Stomach smooth muscle (tissue), 2 donors: ENCODE measurements around the gene SPINT2.
"Not testable (repeated sequence)": the region's sequence is repeated elsewhere in the genome, so short reads cannot be mapped to it uniquely, and the experiment has no call there.

Source experiments
- H3K27ac ChIP-seq: one replicate; pipeline ENCODE4 v1.7.0; 2013; ENCODE audit warnings: mild to moderate bottlenecking, low read length, inconsistent platforms
- H3K27me3 ChIP-seq, 2 donors: one replicate each; pipeline ENCODE4 v1.7.0; 2013; ENCODE audit warnings: low read length in 2 of 2; ENCODE audit not compliant: insufficient read depth in 2 of 2, control insufficient read depth in 1 of 2
- H3K36me3 ChIP-seq, 2 donors: one replicate each; pipeline ENCODE4 v1.7.0; 2013; ENCODE audit warnings: low read length in 2 of 2; ENCODE audit not compliant: control insufficient read depth in 2 of 2, insufficient read depth in 2 of 2
- H3K4me1 ChIP-seq: one replicate; pipeline ENCODE4 v1.7.0; 2013; ENCODE audit warnings: low read length; ENCODE audit not compliant: control insufficient read depth, insufficient read depth
- H3K4me3 ChIP-seq, 2 donors: one replicate each; pipeline ENCODE4 v1.7.0; 2013; ENCODE audit warnings: low read length in 2 of 2
- H3K9ac ChIP-seq, 2 donors: one replicate each; pipeline ENCODE4 v1.7.0; 2013; ENCODE audit warnings: low read length in 2 of 2, mild to moderate bottlenecking in 1 of 2
- H3K9me3 ChIP-seq, 2 donors: one replicate each; pipeline ENCODE4 v1.7.0; 2013; ENCODE audit warnings: low read length in 2 of 2; ENCODE audit not compliant: control insufficient read depth in 2 of 2
- donor health status: healthy.
- donor health status: Pancreatic carcinoma.

The SPINT2 gene

DNA sequence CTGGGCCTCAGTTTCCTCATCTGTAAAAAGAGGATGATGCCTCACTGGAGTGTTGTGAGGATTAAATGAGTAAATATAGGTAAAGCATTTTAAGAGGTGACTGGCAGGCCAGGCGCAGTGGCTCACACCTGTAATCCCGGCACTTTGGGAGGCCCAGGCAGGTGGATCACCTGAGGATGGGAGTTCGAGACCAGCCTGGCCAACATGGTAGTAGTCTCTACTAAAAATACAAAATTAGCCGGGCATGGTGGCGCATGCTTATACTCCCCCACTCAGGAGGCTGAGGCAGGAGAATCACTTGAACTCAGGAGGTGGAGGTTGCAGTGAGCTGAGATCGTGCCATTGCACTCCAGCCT lies 39.5 kb upstream of the SPINT2 start:
- Histone ChIP-seq H3K4me1 (peaks cover 18% of the 10 kb centered on the region), H3K27me3 (peaks cover 50 to 70% of the 10 kb centered on the region in 2 donors)
- not testable (repeated sequence) for H3K9ac ChIP-seq, H3K36me3 ChIP-seq, H3K27ac ChIP-seq, H3K4me3 ChIP-seq, H3K9me3 ChIP-seq

DNA sequence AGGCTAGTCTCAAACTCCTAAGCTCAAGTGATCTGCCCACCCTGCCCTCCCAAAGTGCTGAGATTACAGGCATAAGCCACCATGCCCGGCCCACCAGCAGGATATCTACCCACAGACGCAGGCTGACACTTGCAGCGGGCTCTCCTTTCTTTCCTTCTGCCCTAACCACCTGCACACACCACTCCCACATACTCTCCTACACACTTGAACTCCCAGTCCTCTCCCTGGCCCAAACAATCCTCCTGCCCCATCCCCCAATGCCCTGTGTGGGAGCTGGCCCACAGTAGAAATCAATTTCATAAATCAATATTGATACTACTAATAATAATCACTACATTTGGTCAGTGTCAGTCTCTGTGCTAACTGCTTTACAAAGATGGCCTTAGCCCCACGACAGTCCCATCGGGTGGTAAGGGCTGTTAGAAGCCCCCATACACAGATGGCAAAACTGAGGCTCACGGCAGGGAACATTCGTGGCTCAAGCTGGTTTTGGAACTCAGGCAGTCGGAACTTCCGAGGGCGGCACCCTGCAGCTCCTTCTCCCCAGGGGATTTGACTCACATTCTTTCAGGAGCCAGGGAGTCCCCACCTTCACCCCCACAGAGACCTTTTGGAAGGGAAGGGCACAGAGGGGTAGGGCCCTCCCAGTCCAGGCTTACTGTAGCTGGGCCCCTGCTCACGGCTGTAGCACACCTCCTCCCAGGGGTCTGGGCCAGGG lies 36.9 kb upstream of the SPINT2 start:
- Histone ChIP-seq H3K4me1 (peaks cover 18% of the 10 kb centered on the region), H3K27ac (no peak overlapping the region), H3K4me3 (no peak overlapping the region), H3K9me3 (no peaks in the 10 kb centered on the region), H3K9ac (no peak overlapping the region), H3K36me3 (no peaks in the 10 kb centered on the region), H3K27me3 (peaks cover 58 to 71% of the 10 kb centered on the region in 2 donors)

DNA sequence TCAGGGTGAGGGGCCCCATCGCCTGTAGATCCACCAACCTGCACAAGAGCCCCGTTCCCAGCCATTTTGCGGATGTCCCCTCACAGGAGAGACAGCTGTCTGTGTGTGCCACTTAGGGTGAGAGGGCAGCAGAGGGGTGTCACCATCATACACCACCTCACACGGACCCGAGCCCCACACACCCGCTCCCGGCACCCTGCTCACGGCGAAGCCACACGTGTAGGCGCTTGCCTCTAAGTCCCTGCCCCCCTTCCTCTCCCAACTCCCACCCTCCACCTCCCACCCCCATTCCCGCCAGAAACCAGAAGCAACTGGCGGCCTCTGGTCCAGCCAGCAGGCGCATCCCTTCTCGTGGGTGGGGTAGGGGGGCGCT lies 36.4 kb upstream of the SPINT2 start:
- H3K9ac ChIP-seq, result no peak overlapping the region
- no peak overlapping the region for H3K27ac ChIP-seq
- peaks cover 18% of the 10 kb centered on the region for H3K4me1 ChIP-seq
- peaks cover 54 to 65% of the 10 kb centered on the region in 2 donors for H3K27me3 ChIP-seq
- no peaks in the 10 kb centered on the region for H3K36me3 ChIP-seq
- H3K4me3 ChIP-seq, result no peak overlapping the region
- no peaks in the 10 kb centered on the region for H3K9me3 ChIP-seq

DNA sequence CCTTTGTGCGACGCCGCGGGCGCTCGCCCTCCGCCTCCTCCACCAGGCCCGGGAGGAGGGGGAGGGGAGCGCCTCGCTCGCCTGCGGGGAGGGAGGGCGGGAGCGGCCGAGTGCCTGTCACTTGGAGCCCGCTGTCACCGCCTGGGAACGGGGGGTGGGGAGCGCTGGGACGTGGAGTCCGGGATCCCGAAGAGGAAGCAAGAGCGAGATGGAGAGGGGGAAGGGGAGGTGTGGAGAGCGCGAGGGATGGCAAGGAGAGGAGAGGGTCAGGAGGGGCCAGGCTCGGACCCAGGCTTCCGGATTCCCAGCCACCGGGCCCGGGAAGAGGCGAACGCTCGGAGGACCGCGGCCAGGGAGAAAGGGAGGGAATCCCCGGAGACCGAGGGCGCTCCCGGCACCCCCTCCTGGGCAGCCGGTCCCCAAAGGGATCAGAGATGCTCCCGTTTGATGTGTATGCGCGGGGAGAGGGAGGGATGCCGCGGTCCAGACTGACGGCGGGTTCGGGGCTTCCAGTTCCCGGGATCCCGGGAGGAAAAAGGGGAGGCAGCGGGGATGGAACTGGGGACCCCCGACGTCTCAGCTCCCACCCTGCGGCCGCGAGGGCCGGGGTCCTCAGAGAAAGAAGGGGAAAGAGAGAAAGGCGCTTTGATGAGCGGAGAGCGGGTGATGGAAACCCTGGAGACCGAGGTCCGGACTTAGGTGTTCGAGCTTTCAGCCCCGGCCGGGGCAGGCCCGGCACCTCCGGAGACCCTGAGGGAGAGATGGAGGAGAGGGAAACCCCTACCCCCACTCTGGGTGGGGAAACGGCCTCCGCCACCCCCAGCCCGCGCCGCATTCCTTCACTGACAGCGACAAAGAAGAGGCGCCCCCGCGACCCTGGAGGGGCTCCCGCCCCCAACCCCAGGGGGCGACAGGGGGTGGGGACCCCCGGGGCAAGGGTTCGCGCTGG lies 35.6 kb upstream of the SPINT2 start:
- Histone ChIP-seq H3K9me3 (no peaks in the 10 kb centered on the region), H3K9ac (no peak overlapping the region), H3K27ac (no peak overlapping the region), H3K4me1 (peaks cover 18% of the 10 kb centered on the region), H3K4me3 (no peak overlapping the region), H3K36me3 (no peaks in the 10 kb centered on the region), H3K27me3 (peaks cover 50 to 58% of the 10 kb centered on the region in 2 donors)

DNA sequence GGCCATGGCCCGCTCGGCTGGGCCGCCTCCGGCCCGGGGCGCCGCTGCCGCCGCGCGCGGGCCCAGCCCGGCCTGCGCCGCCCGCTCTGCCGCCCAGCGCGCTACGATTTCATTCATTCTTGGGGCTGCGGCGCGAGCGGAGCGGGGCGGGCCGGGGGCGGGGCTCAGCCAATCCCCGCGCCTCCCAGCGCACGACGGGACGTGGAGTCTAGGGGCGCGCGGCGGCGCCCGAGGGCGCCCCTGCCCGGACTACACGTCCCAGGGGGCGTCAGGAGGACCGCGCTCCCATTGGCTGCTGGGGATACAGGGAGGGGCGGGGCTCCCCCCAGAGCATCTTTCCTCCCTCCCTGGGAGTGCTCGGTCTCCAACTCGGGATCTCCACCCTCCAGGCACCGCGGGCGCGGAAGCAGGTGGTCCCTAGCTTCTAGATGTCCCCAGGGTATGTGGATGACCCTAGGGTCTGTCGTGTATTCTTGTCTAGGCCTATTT lies 34.7 kb upstream of the SPINT2 start:
- Histone ChIP-seq H3K4me3 (no peak overlapping the region), H3K27ac (no peak overlapping the region), H3K4me1 (peaks cover 10% of the 10 kb centered on the region), H3K9me3 (no peaks in the 10 kb centered on the region), H3K27me3 (peaks cover 49% of the 10 kb centered on the region in 2 donors), H3K36me3 (no peaks in the 10 kb centered on the region), H3K9ac (no peak overlapping the region)

DNA sequence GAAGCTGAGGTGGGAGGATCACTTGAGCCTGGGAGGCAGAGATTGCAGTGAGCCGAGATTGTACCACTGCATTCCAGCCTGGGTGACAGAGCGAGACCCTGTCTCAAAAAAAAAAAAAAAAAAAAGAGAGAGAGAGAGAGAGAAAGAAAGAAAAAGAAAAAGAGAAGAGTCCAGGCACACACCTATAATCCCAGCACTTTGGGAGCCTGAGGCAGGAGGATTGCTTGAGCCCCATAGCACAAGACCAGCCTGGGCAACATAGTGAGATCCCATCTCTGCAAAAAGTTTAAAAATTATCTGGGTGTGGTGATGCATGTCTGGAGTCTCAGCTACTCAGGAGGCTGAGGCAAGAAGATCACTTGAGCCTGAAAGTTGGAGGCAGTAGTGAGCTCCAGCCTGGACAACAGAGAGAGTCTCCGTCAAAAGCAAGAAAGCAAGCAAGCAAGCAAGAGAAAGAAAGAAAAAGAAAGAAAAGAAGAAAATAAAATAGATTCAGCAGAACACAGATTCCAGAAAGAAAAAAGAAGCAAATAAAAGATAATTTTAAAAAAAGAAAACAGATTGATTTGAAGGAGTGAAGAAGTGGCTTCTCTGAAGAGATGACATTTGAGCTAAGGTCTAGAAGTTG lies 33.8 kb upstream of the SPINT2 start:
- peaks cover 44 to 46% of the 10 kb centered on the region in 2 donors for H3K27me3 ChIP-seq
- H3K4me3 ChIP-seq, H3K36me3 ChIP-seq, H3K27ac ChIP-seq, H3K9me3 ChIP-seq, H3K4me1 ChIP-seq, H3K9ac ChIP-seq: not testable (repeated sequence)

DNA sequence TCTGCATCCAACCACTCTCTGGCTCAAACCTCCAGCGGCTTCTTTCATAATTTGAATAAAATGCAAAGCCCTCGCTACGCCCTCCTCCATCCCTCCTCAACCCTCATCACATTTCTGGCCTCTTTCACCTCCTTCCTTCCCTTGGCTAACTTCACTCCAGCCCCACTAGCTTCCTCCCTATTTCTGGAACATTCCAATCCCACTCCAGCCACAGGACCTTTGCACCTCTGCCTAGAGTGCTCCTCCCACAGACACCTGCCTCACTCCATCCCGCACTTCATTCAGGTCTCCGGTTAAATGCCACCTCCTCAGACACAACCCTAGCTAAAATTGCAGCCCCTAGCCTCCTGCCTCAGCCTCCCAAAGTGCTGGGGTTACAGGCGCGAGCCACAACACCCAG lies 32.5 kb upstream of the SPINT2 start:
- Histone ChIP-seq H3K27ac (no peak overlapping the region), H3K4me1 (peaks cover 10% of the 10 kb centered on the region), H3K36me3 (no peaks in the 10 kb centered on the region), H3K4me3 (no peak overlapping the region), H3K27me3 (peaks cover 34 to 37% of the 10 kb centered on the region in 2 donors), H3K9ac (no peak overlapping the region), H3K9me3 (no peaks in the 10 kb centered on the region)

DNA sequence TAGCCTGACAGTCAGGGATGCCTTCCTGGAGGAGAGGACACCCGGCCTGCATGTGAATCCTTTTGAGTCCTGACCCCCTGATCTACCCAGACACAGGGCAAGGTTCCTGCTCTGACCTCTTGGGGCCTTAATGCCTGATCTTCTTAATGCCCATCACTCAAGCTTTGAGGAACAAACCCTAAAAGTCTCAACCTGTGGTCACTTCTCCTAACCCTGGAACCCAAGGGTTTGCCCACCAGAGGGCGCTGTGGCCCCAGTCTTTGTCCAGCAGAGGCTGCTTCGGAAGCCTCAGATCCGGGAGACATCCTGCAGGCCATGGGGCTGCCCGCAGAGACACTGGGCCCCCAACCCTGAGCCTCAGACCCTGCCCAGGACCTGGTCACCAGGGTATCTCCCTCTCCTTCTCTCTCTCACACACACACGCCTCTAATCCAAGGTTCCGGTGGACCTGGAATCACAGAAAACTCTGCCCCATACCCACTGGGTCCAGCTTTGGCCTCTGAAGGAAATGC lies 30.6 kb upstream of the SPINT2 start:
- Histone ChIP-seq H3K27ac (no peak overlapping the region), H3K9ac (no peak overlapping the region), H3K4me1 (peaks cover 5% of the 10 kb centered on the region), H3K9me3 (no peaks in the 10 kb centered on the region), H3K4me3 (no peak overlapping the region), H3K36me3 (no peaks in the 10 kb centered on the region), H3K27me3 (peaks cover 20 to 24% of the 10 kb centered on the region in 2 donors)

DNA sequence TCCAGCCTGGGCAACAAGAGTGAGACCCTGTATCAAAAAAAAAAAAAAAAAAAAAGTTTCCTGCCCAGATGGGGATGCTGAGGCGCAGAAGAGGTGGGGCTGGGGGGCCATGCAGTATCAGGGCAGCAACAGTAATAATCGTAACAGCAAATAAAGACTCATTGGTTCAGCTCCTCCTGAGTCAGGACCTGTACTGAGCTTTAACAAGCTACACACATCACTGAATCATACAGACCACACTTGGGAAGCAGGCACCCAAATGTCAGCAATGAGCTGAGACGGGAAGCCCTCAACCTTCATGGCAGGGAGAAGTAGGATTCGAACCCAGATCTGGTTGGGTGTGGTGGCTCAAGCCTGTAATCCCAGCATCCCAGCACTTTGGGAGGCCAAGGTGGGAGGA lies 29.8 kb upstream of the SPINT2 start:
- H3K27me3 ChIP-seq, result peaks cover 15 to 22% of the 10 kb centered on the region in 2 donors
- H3K9ac ChIP-seq, result no peak overlapping the region
- no peak overlapping the region for H3K4me3 ChIP-seq
- H3K36me3 ChIP-seq, result no peaks in the 10 kb centered on the region
- H3K27ac ChIP-seq, result no peak overlapping the region
- H3K4me1 ChIP-seq, result no peaks in the 10 kb centered on the region
- no peaks in the 10 kb centered on the region for H3K9me3 ChIP-seq

DNA sequence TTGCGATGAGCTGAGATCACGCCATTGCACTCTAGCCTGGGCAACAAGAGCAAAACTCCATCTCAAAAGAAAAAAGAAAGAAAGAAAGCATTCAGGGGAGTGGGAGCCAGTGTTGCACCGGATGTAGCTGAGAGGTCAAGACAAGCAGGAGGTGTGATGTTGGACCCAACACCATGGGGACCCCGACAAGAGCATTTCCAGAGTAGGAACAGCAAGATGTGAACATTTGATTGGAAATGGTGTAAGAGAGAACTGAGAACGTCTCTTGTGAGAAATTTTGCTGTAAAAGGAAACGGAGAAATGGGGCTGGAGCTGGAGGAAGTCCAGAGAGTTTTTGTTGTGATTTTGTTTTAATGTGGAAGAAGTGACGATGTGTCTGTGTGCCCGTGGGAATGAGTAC lies 24.6 kb upstream of the SPINT2 start:
- H3K9ac ChIP-seq, result no peak overlapping the region
- no peak overlapping the region for H3K4me3 ChIP-seq
- no peaks in the 10 kb centered on the region for H3K36me3 ChIP-seq
- no peak overlapping the region for H3K27ac ChIP-seq
- H3K4me1 ChIP-seq, result peaks cover 6% of the 10 kb centered on the region
- H3K27me3 ChIP-seq, result peaks cover 3 to 5% of the 10 kb centered on the region in 2 donors
- no peaks in the 10 kb centered on the region for H3K9me3 ChIP-seq
